Prostate gland (tissue), 2 donors: ENCODE measurements around the gene KRT35.

ENCODE experiments used
- POLR2A ChIP-seq: fragments of 450-650 bp; IDR thresholded peaks from one replicate; pipeline ENCODE4 v1.6.1; 2016; ENCODE audit warnings: antibody characterized with exemption, mild to moderate bottlenecking
- TF ChIP-seq, protein P1 (sequence below), 4 experiments: fragments of 200-600 bp in 2 of 4; fragments of 450-650 bp in 2 of 4; sonication (generic) in 2 of 4; IDR thresholded peaks; 1 replicate in 3 of 4; 2 replicates in 1 of 4; pipeline ENCODE4 v1.5.1; 2016 to 2019; ENCODE audit warnings: antibody characterized with exemption in 4 of 4, mild to moderate bottlenecking in 2 of 4, moderate library complexity in 2 of 4

DNA sequence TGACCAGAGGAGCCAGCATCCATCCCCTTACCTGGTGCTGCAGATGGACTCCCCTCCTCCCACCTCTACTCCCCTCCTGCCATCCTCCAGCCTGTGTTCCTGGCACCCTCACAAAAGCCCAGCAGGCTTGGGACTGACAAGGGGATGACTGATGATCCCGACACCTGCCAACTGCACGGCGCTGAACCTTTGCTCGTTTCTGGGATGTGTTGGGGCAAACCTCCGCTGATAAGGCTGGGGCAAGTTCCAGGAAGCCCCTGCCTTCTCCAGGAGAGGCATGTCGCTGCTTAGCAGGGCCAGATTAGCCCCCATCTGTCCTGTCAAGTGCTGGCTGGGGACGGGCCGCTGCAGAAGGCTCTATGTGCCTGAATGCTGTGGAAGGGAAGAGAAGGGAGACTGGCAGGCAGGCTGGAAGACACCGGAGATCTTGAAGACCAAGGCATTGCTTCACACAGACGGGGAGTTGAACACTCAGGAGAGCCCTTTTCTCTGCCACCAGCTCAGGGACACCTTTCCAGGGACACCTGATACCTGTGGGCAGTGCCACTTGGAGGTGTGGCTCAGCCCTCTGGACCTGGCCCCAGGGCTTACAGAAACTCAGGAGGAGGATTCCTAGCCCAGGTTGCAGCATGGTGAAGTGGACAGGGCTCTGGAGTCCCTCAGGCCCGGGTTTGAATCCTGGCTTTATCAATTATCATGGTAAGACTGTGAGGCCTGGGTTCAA is 38.7 kb upstream of the KRT35 start:
- TF ChIP-seq, protein P1, sequence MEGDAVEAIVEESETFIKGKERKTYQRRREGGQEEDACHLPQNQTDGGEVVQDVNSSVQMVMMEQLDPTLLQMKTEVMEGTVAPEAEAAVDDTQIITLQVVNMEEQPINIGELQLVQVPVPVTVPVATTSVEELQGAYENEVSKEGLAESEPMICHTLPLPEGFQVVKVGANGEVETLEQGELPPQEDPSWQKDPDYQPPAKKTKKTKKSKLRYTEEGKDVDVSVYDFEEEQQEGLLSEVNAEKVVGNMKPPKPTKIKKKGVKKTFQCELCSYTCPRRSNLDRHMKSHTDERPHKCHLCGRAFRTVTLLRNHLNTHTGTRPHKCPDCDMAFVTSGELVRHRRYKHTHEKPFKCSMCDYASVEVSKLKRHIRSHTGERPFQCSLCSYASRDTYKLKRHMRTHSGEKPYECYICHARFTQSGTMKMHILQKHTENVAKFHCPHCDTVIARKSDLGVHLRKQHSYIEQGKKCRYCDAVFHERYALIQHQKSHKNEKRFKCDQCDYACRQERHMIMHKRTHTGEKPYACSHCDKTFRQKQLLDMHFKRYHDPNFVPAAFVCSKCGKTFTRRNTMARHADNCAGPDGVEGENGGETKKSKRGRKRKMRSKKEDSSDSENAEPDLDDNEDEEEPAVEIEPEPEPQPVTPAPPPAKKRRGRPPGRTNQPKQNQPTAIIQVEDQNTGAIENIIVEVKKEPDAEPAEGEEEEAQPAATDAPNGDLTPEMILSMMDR (IDR thresholded peaks at IDR 0.05): no peak
- TF ChIP-seq POLR2A: no peak
